T47D (cell line): ENCODE measurements around the gene DLG2.
A peak's percentile ranks its signal among the peaks of the same experiment; 100 is the strongest.
"Not testable (repeated sequence)": the region's sequence is repeated elsewhere in the genome, so short reads cannot be mapped to it uniquely, and the experiment has no call there.

ENCODE experiments used
- DNase-seq, 2 experiments: peaks; one replicate each; pipeline versions ENCODE4 v3.0.0 to v3.0.0-alpha.2; 2011 to 2012; ENCODE audit warnings: low read depth in 1 of 2, low spot score in 1 of 2
- JUND ChIP-seq: IDR thresholded peaks from 2 replicates; pipeline ENCODE4 v1.6.1; 2012; ENCODE audit warnings: low read depth
- in situ Hi-C: cut with HindIII; loops from 2 replicates; pipeline ENCODE4 v1.10.0; 2016; ENCODE audit warnings: low sequenced_read_pairs, low pct_unique_long_range_greater_than_20kb

Gene DLG2

GRCh38 chr11:83773950-83774880 lies 1852.9 kb downstream of the DLG2 start:
- in situ Hi-C loops, result no loop called here
- DNase-seq, result no peak
- TF ChIP-seq JUND, result no peak

- no peak for TF ChIP-seq JUND
- in situ Hi-C loops, result no loop called here
- no peak for DNase-seq
These were observed 1858.7 kb downstream of the DLG2 start for GRCh38 chr11:83768489-83768888.

- no peak for TF ChIP-seq JUND
- DNase-seq, result no peak
- in situ Hi-C loops, result no loop called here
These were observed 1860.2 kb downstream of the DLG2 start for GRCh38 chr11:83766932-83767331.

- in situ Hi-C loops, result no loop called here
- no peak for TF ChIP-seq JUND
- DNase-seq, result no peak
These were observed 1862.5 kb downstream of the DLG2 start for GRCh38 chr11:83764643-83765042.

- no peak for TF ChIP-seq JUND
- in situ Hi-C loops, result no loop called here
- no peak for DNase-seq
These were observed 1866.2 kb downstream of the DLG2 start for GRCh38 chr11:83760932-83761331.

- TF ChIP-seq JUND, result no peak
- in situ Hi-C loops, result no loop called here
- peak in 1 of 2 experiments; percentile 14 for DNase-seq
These were observed 1868.0 kb downstream of the DLG2 start for GRCh38 chr11:83759148-83759547.

- DNase-seq, result no peak
- no peak for TF ChIP-seq JUND
- in situ Hi-C loops, result no loop called here
These were observed 1876.1 kb downstream of the DLG2 start for GRCh38 chr11:83751041-83751440.

GRCh38 chr11:83746921-83747585 lies 1880.1 kb downstream of the DLG2 start:
- no peak for TF ChIP-seq JUND
- in situ Hi-C loops, result no loop called here
- DNase-seq, result no peak

- in situ Hi-C loops, result no loop called here
- no peak for DNase-seq
- no peak for TF ChIP-seq JUND
These were observed 1882.4 kb downstream of the DLG2 start for GRCh38 chr11:83744620-83745192.

- DNase-seq, result no peak
- no peak for TF ChIP-seq JUND
- in situ Hi-C loops, result no loop called here
These were observed 1890.5 kb downstream of the DLG2 start for GRCh38 chr11:83736684-83737083.

- in situ Hi-C loops, result no loop called here
- no peak for TF ChIP-seq JUND
- no peak for DNase-seq
These were observed 1893.0 kb downstream of the DLG2 start for GRCh38 chr11:83734120-83734519.

- in situ Hi-C loops, DNase-seq: not testable (repeated sequence)
These were observed 1895.9 kb downstream of the DLG2 start for GRCh38 chr11:83731288-83731687.

GRCh38 chr11:83728281-83728680 lies 1898.9 kb downstream of the DLG2 start:
- in situ Hi-C loops, result no loop called here

More at GRCh38 chr11:83728281-83728680, 1898.9 kb downstream of the DLG2 start:
- TF ChIP-seq JUND, result no peak
- DNase-seq, result no peak
